Measurements from ENCODE around the gene CMSS1.

Gene CMSS1

DNA sequence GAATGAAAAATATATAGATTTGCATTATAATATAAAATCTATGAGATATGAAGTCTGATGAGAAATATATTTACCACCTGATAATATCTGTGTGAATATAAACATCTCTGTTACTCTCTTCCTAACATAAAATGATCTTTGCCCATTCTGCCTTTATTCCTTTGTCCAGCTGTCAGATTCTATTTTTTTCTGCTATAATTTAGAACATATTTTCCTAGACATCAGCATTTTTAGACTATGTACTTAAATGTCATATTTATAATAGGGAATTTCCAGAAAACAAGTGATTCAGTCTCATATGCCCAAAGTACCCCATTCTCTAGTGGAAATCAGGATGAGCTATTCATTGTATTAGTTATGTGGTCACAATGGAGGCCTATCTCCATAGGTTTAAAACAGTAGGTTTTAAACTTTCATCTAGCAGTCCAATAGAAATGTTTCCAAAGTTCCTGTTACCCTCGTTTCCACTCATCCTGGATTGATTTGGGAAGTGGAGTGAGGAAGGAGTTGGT is 213.3 kb downstream of the CMSS1 start:
- H3K27ac ChIP-seq (ENCODE audit: low read length) = no peak overlapping the region
- H3K27me3 ChIP-seq (ENCODE audit: insufficient read depth, low read length) = no peaks in the 10 kb centered on the region
- H3K4me1 ChIP-seq (ENCODE audit: insufficient read depth, low read length) = no peaks in the 10 kb centered on the region; the same call in 1 of the 2 replicates
- H3K4me3 ChIP-seq (ENCODE audit: low read length) = no peak overlapping the region
- H3K9me3 ChIP-seq (ENCODE audit: insufficient read depth, low read depth, low read length) = no peaks in the 10 kb centered on the region
- H3K36me3 ChIP-seq (ENCODE audit: insufficient read depth, low read depth, low read length) = no peaks in the 10 kb centered on the region
- no peak overlapping the region for H3K9ac ChIP-seq (ENCODE audit: low read depth, low read length)

DNA sequence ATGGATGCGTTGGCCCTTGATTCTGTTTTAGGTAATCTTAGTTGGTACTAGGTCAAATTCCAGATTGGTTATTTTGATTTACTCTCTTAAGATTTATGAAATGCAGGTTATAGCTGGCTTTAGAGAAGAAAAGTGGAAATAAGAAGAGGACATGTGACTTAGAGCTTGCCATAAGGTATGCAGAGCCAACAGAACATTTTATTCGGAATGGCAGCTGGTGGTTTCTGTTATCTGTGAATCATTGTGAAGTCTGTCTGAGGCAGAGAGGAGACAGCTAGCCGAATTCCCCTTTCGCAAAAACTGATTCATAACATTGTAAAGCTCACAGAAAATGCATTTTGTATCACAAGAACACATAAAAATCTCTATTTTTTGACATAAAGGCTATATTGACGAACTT is 214.6 kb downstream of the CMSS1 start:
- no peak overlapping the region for H3K9ac ChIP-seq (ENCODE audit: low read depth, low read length)
- H3K27ac ChIP-seq (ENCODE audit: low read length) = no peak overlapping the region
- H3K36me3 ChIP-seq (ENCODE audit: insufficient read depth, low read depth, low read length) = no peaks in the 10 kb centered on the region
- H3K4me3 ChIP-seq (ENCODE audit: low read length) = no peak overlapping the region
- no peaks in the 10 kb centered on the region; the same call in 1 of the 2 replicates for H3K4me1 ChIP-seq (ENCODE audit: insufficient read depth, low read length)
- H3K9me3 ChIP-seq (ENCODE audit: insufficient read depth, low read depth, low read length) = no peaks in the 10 kb centered on the region
- H3K27me3 ChIP-seq (ENCODE audit: insufficient read depth, low read length) = no peaks in the 10 kb centered on the region

DNA sequence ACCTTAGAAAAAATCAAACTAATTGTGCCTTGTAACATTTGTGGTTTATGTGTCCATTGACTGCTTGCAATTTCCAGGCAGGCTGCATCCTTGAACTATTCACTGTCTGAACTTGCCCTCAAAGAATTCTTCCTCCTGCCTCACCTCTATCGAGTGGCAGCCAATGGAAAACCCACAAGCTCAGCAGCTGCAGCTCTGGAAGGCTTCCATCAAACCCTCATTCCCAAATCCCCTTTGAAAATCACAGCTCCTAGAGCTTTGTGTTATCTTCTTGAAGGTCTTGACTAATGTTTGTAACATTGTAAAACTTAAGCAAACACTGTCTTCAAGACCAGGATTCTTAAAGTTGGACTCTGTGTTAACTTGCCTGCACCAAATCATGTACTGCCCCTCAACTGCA is 215.5 kb downstream of the CMSS1 start:
- no peaks in the 10 kb centered on the region for H3K36me3 ChIP-seq (ENCODE audit: insufficient read depth, low read depth, low read length)
- H3K9me3 ChIP-seq (ENCODE audit: insufficient read depth, low read depth, low read length) = no peaks in the 10 kb centered on the region
- H3K4me1 ChIP-seq (ENCODE audit: insufficient read depth, low read length) = no peaks in the 10 kb centered on the region; the same call in 1 of the 2 replicates

GRCh38 chr3:100033903-100034471 is 216.3 kb downstream of the CMSS1 start:
- no peaks in the 10 kb centered on the region for H3K36me3 ChIP-seq (ENCODE audit: insufficient read depth, low read depth, low read length)
- no peak overlapping the region for H3K9ac ChIP-seq (ENCODE audit: low read depth, low read length)
- no peaks in the 10 kb centered on the region; the same call in 1 of the 2 replicates for H3K4me1 ChIP-seq (ENCODE audit: insufficient read depth, low read length)
- no peaks in the 10 kb centered on the region for H3K9me3 ChIP-seq (ENCODE audit: insufficient read depth, low read depth, low read length)
- no peak overlapping the region for H3K4me3 ChIP-seq (ENCODE audit: low read length)
- H3K27me3 ChIP-seq (ENCODE audit: insufficient read depth, low read length) = no peaks in the 10 kb centered on the region
- no peak overlapping the region for H3K27ac ChIP-seq (ENCODE audit: low read length)

More for the DNA sequence above, 215.5 kb downstream of the CMSS1 start:
- no peak overlapping the region for H3K27ac ChIP-seq (ENCODE audit: low read length)
- H3K4me3 ChIP-seq (ENCODE audit: low read length) = no peak overlapping the region
- H3K9ac ChIP-seq (ENCODE audit: low read depth, low read length) = no peak overlapping the region
- H3K27me3 ChIP-seq (ENCODE audit: insufficient read depth, low read length) = no peaks in the 10 kb centered on the region

DNA sequence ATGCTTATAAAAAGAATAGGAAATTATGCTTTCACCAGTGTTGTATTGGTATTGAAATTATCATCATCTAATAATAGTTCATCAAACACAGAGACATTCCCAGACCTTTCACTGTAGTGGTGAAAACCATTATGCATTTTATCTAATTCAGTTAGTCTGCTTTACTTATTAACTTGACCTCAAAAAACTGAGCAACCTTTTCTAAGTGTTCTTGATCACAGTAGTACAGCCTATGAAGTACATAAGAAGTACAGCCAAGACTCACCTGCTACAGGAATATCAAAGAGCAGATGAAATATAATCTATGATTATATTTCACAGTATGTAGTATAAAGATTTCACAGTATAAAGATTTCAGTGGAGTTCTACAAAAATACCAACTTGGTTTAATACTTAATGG is 221.4 kb downstream of the CMSS1 start:
- no peaks in the 10 kb centered on the region for H3K27me3 ChIP-seq (ENCODE audit: insufficient read depth, low read length)
- H3K4me3 ChIP-seq (ENCODE audit: low read length) = no peak overlapping the region
- no peak overlapping the region for H3K27ac ChIP-seq (ENCODE audit: low read length)
- no peaks in the 10 kb centered on the region for H3K9me3 ChIP-seq (ENCODE audit: insufficient read depth, low read depth, low read length)
- H3K9ac ChIP-seq (ENCODE audit: low read depth, low read length) = no peak overlapping the region
- H3K36me3 ChIP-seq (ENCODE audit: insufficient read depth, low read depth, low read length) = no peaks in the 10 kb centered on the region
- peaks cover 16% of the 10 kb centered on the region for H3K4me1 ChIP-seq (ENCODE audit: insufficient read depth, low read length)

DNA sequence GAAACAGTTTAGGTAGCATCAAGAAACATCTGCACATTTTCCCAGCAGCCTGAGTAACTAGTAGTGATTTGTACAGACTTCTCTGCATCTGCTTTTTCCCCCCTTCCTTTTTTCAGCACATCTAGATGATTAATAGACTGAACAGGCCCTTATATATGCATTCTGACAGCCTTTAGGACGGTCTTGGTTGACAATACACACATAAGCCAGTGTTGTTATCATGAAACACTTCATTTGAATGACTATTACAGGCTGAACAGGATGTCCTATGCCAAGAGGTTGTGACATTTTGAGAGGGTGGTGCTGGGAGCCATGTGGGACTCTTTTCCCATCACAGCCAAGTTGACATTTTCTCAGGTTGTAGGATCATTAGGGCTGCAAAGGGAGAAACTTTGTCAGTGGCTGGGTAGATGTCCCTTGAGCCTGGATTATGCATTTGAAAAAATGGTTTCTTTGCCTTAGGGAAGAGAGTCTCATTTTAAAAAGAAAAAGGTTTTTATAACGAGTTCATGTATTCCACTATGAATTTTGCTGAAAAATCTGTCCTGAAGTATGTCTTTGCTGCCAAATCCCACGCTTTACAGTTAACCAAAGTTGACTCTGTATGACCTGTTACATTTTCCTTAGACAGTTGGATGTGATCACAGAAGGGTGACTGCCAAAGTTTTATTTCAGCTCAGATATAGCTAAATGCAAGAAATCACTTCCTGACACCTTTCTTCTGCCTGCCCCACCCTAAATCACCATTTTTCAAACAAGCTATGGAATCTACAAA is 223.0 kb downstream of the CMSS1 start:
- no peak overlapping the region for H3K4me3 ChIP-seq (ENCODE audit: low read length)
- H3K27ac ChIP-seq (ENCODE audit: low read length) = no peak overlapping the region
- H3K4me1 ChIP-seq (ENCODE audit: insufficient read depth, low read length) = peaks cover 16% of the 10 kb centered on the region

DNA sequence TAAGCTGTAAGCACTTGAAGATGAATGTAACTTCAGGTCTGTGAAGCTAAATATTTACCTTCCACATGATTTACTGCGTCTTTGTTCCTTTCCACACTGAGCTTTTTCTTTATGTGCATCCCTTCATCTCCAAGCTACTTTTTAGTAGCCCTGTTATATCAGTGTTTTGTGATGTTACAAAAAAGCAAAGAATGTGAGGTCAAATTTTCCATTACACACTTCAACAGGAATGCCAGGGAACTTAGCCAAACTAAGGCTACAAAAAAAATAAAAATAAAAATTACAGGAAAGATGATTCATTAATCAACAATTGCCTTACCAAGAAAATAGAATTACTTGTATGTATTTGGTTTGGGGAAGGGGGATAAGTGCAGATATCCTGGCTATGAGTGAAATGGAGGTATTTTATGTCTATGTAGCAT is 223.7 kb downstream of the CMSS1 start:
- Histone ChIP-seq H3K36me3 (ENCODE audit: insufficient read depth, low read depth, low read length) (no peaks in the 10 kb centered on the region), H3K9ac (ENCODE audit: low read depth, low read length) (no peak overlapping the region), H3K9me3 (ENCODE audit: insufficient read depth, low read depth, low read length) (no peaks in the 10 kb centered on the region), H3K27ac (ENCODE audit: low read length) (no peak overlapping the region), H3K4me3 (ENCODE audit: low read length) (no peak overlapping the region), H3K27me3 (ENCODE audit: insufficient read depth, low read length) (no peaks in the 10 kb centered on the region), H3K4me1 (ENCODE audit: insufficient read depth, low read length) (peaks cover 18% of the 10 kb centered on the region)

More for the DNA sequence above, 223.0 kb downstream of the CMSS1 start:
- H3K27me3 ChIP-seq (ENCODE audit: insufficient read depth, low read length) = no peaks in the 10 kb centered on the region
- H3K9ac ChIP-seq (ENCODE audit: low read depth, low read length) = no peak overlapping the region
- no peaks in the 10 kb centered on the region for H3K9me3 ChIP-seq (ENCODE audit: insufficient read depth, low read depth, low read length)
- H3K36me3 ChIP-seq (ENCODE audit: insufficient read depth, low read depth, low read length) = no peaks in the 10 kb centered on the region

GRCh38 chr3:100042166-100042981 is 224.7 kb downstream of the CMSS1 start:
- H3K4me3 ChIP-seq (ENCODE audit: low read length) = no peak overlapping the region
- H3K4me1 ChIP-seq (ENCODE audit: insufficient read depth, low read length) = peaks cover 20% of the 10 kb centered on the region
- no peak overlapping the region for H3K9ac ChIP-seq (ENCODE audit: low read depth, low read length)
- no peaks in the 10 kb centered on the region for H3K9me3 ChIP-seq (ENCODE audit: insufficient read depth, low read depth, low read length)
- no peaks in the 10 kb centered on the region for H3K27me3 ChIP-seq (ENCODE audit: insufficient read depth, low read length)
- no peaks in the 10 kb centered on the region for H3K36me3 ChIP-seq (ENCODE audit: insufficient read depth, low read depth, low read length)
- H3K27ac ChIP-seq (ENCODE audit: low read length) = no peak overlapping the region

- no peak overlapping the region for H3K9ac ChIP-seq (ENCODE audit: low read depth, low read length)
- H3K9me3 ChIP-seq (ENCODE audit: insufficient read depth, low read depth, low read length) = no peaks in the 10 kb centered on the region
- H3K4me1 ChIP-seq (ENCODE audit: insufficient read depth, low read length) = peaks cover 25% of the 10 kb centered on the region
- H3K36me3 ChIP-seq (ENCODE audit: insufficient read depth, low read depth, low read length) = no peaks in the 10 kb centered on the region
- H3K27ac ChIP-seq (ENCODE audit: low read length) = no peak overlapping the region
- H3K4me3 ChIP-seq (ENCODE audit: low read length) = no peak overlapping the region
- no peaks in the 10 kb centered on the region for H3K27me3 ChIP-seq (ENCODE audit: insufficient read depth, low read length)
These were observed 225.6 kb downstream of the CMSS1 start for GRCh38 chr3:100043271-100043670.

GRCh38 chr3:100044369-100044768 is 226.7 kb downstream of the CMSS1 start:
- no peak overlapping the region for H3K4me3 ChIP-seq (ENCODE audit: low read length)
- H3K4me1 ChIP-seq (ENCODE audit: insufficient read depth, low read length) = peaks cover 25% of the 10 kb centered on the region
- no peaks in the 10 kb centered on the region for H3K27me3 ChIP-seq (ENCODE audit: insufficient read depth, low read length)

DNA sequence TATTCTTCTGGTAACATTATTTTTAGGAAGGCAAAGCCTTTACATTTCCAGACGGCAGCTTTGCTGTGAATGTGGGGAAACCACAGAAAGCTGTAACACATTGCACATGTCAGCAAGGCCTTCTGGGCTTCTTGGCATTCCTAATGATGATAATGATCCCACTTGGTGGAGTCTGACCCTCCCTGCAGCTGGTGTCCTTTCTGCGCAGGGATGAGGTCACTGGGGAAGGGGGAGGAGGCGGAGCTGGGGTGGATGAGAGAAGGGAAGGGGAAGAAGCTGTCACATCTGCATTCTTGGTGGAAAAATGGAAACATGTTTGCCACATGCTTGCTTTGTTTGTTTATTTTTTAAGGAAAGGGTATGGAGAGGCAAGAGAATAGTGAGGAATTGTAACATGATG is 228.0 kb downstream of the CMSS1 start:
- no peak overlapping the region for H3K4me3 ChIP-seq (ENCODE audit: low read length)
- peaks cover 21% of the 10 kb centered on the region for H3K4me1 ChIP-seq (ENCODE audit: insufficient read depth, low read length)
- H3K27ac ChIP-seq (ENCODE audit: low read length) = no peak overlapping the region
- H3K9me3 ChIP-seq (ENCODE audit: insufficient read depth, low read depth, low read length) = no peaks in the 10 kb centered on the region
- H3K36me3 ChIP-seq (ENCODE audit: insufficient read depth, low read depth, low read length) = no peaks in the 10 kb centered on the region
- no peaks in the 10 kb centered on the region for H3K27me3 ChIP-seq (ENCODE audit: insufficient read depth, low read length)
- no peak overlapping the region for H3K9ac ChIP-seq (ENCODE audit: low read depth, low read length)

More at GRCh38 chr3:100044369-100044768, 226.7 kb downstream of the CMSS1 start:
- Histone ChIP-seq H3K9me3 (ENCODE audit: insufficient read depth, low read depth, low read length) (no peaks in the 10 kb centered on the region), H3K9ac (ENCODE audit: low read depth, low read length) (no peak overlapping the region), H3K27ac (ENCODE audit: low read length) (no peak overlapping the region), H3K36me3 (ENCODE audit: insufficient read depth, low read depth, low read length) (no peaks in the 10 kb centered on the region)

All from iPS-20b (cell line).